ENCODE results near the gene MSANTD7. TPM values are rescaled to one million over a fixed set of nuclear protein-coding genes. Genes with fewer than 3 reads are reported as not detected.

MSANTD7 gene
- total RNA-seq, 1 donor from 2014 or later: 13.7 TPM

DNA sequence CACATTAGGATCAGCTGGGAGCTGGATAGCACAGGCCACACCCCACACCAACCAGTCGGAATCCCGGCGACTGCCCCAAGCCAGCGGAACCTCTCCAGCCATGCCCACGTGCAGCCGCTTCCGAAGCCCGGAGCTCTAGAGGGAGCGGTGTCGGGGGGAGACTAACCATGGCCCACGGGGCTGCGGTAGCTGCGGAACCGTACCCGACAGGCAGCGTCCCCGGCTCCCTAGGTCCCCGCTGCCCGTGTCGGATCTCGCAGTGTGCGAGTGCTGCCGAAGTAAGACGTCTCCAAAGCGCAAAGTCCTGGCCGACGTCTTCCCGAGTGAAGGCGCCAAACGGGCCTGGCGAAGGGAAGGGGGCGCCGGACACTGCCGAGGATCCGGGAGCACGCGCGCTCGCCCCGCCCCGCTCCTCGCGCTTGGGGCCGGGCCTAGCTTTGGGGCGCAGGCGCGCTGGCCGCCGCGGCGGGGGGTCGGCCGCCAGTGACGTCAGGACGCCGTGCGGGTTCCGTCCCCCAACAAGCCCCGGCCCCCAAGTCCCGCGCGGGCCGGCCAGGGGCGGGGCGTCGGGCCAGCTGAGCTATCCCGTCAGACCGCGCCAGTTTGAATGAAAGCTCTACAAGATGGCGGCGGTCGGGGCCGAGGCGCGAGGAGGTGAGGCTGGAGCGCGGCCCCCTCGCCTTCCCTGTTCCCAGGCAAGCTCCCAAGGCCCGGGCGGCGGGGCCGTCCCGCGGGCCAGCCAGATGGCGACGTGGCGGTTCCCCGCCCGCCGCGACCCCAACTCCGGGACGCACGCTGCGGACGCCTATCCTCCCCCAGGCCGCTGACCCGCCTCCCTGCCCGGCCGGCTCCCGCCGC, 40.4 kb downstream of the MSANTD7 start, which contains the start of gene SUV39H2:
TSS of gene SUV39H2 (plus strand) at position 601 of the 858 bp plus-strand sequence. CDS start at position 624, 23 bp downstream.
- Mint-ChIP-seq H3K9me3 (ENCODE audit: unreplicated experiment) (peaks cover 6% of the 10 kb centered on the region), H3K27me3 (ENCODE audit: unreplicated experiment) (peaks cover 11% of the 10 kb centered on the region), H3K27ac (ENCODE audit: unreplicated experiment) (peak within 1 kb of the TSS; percentile 92), H3K4me3 (ENCODE audit: unreplicated experiment) (peak within 1 kb of the TSS; percentile 96), H3K36me3 (ENCODE audit: unreplicated experiment) (no peaks in the 10 kb centered on the region), H3K4me1 (ENCODE audit: low read depth, unreplicated experiment) (peaks cover 22% of the 10 kb centered on the region)
- DNase-seq: peak; percentile 98
- TF ChIP-seq CTCF (IDR thresholded peaks at IDR 0.05; ENCODE audit: partially characterized antibody, unreplicated experiment): no peak

- peak; percentile 66 for DNase-seq
- H3K27ac Mint-ChIP-seq (ENCODE audit: unreplicated experiment): peak overlapping the region; percentile 85
- H3K9me3 Mint-ChIP-seq (ENCODE audit: unreplicated experiment): peaks cover 6% of the 10 kb centered on the region
- peaks cover 22% of the 10 kb centered on the region for H3K4me1 Mint-ChIP-seq (ENCODE audit: low read depth, unreplicated experiment)
- H3K36me3 Mint-ChIP-seq (ENCODE audit: unreplicated experiment): no peaks in the 10 kb centered on the region
- peak overlapping the region; percentile 92 for H3K4me3 Mint-ChIP-seq (ENCODE audit: unreplicated experiment)
- peaks cover 11% of the 10 kb centered on the region for H3K27me3 Mint-ChIP-seq (ENCODE audit: unreplicated experiment)
- no peak for TF ChIP-seq CTCF (IDR thresholded peaks at IDR 0.05; ENCODE audit: partially characterized antibody, unreplicated experiment)
Measured at GRCh38 chr10:14879124-14879927, 41.2 kb downstream of the MSANTD7 start.

DNA sequence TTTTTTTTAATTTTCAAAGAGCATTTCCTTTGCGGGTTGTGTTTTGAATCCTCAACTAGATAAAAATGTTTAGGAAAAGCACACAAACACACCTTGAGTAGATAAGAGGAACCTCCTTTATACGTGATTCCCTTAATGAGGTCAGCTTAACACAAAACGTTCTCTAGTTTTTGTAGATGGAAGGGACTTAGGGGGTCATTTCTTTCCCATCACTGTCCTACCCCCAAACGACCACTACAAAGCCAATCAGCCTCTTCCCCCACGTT, 41.8 kb downstream of the MSANTD7 start:
- peak overlapping the region; percentile 18 for H3K27ac Mint-ChIP-seq (ENCODE audit: unreplicated experiment)
- peak overlapping the region; percentile 92 for H3K4me3 Mint-ChIP-seq (ENCODE audit: unreplicated experiment)
- DNase-seq: no peak

GRCh38 chr10:14880229-14880628, 42.1 kb downstream of the MSANTD7 start:
- Mint-ChIP-seq H3K4me3 (ENCODE audit: unreplicated experiment) (peak overlapping the region; percentile 92), H3K9me3 (ENCODE audit: unreplicated experiment) (peaks cover 6% of the 10 kb centered on the region), H3K27ac (ENCODE audit: unreplicated experiment) (peak overlapping the region; percentile 18), H3K4me1 (ENCODE audit: low read depth, unreplicated experiment) (peaks cover 20% of the 10 kb centered on the region), H3K36me3 (ENCODE audit: unreplicated experiment) (no peaks in the 10 kb centered on the region), H3K27me3 (ENCODE audit: unreplicated experiment) (peaks cover 11% of the 10 kb centered on the region)
- TF ChIP-seq CTCF (IDR thresholded peaks at IDR 0.05; ENCODE audit: partially characterized antibody, unreplicated experiment): no peak
- no peak for DNase-seq

More for the DNA sequence above, 41.8 kb downstream of the MSANTD7 start:
- peaks cover 11% of the 10 kb centered on the region for H3K27me3 Mint-ChIP-seq (ENCODE audit: unreplicated experiment)
- peaks cover 22% of the 10 kb centered on the region for H3K4me1 Mint-ChIP-seq (ENCODE audit: low read depth, unreplicated experiment)
- peaks cover 6% of the 10 kb centered on the region for H3K9me3 Mint-ChIP-seq (ENCODE audit: unreplicated experiment)
- no peak for TF ChIP-seq CTCF (IDR thresholded peaks at IDR 0.05; ENCODE audit: partially characterized antibody, unreplicated experiment)
- H3K36me3 Mint-ChIP-seq (ENCODE audit: unreplicated experiment): no peaks in the 10 kb centered on the region

All from glutamatergic neuron (in vitro differentiated cells).